Amniotic stem cell (primary cell): ENCODE data around the gene PNPLA3.
"Not testable (repeated sequence)": the region's sequence is repeated elsewhere in the genome, so short reads cannot be mapped to it uniquely, and the experiment has no call there.

Source experiments
- DNase-seq: peaks from one replicate; lab custom pipeline; 2025; lab: John Stamatoyannopoulos, UW

PNPLA3 gene

DNA sequence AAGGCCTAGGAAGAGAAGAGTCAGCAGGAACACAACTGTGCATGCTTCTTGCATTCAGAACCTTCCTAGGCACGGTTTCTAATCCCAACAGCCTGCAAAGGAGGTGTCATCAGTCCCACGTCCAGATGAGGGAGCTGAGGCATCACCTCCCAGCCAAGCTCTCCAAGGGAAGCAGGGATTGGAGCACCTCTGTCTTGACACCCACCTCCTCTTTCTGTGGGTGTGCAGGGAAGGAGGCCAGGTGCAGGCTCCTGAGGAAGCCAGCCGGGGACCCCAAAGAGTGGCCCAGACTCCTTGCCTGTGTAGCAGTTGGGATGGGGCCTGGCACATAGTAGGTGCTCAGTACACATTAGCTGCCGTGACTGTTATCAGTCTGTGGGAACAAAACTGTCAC, 33.7 kb upstream of the PNPLA3 start:
- DNase-seq: peak; percentile 3

DNA sequence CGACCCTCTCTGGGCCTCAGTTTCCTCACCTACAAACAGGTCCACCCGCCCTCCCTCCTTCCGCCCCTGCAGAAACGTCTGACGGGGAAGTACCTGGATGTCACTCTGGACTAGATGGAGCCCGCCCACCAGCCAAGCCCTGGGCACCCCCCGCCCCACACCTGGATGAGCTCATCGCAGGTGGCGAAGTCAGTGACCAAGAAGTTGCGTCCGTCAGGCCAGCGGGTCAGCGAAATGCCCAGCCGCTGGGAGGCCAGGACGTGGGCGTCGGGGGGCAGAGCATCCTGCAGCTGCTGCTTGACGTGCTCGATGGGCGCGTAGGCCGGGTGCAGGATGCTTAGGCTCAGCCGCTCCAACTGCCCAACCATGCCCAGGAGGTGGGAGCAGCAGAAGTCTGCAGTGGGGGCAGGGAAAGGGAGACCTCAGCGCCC, 32.7 kb upstream of the PNPLA3 start:
- DNase-seq: no peak

DNA sequence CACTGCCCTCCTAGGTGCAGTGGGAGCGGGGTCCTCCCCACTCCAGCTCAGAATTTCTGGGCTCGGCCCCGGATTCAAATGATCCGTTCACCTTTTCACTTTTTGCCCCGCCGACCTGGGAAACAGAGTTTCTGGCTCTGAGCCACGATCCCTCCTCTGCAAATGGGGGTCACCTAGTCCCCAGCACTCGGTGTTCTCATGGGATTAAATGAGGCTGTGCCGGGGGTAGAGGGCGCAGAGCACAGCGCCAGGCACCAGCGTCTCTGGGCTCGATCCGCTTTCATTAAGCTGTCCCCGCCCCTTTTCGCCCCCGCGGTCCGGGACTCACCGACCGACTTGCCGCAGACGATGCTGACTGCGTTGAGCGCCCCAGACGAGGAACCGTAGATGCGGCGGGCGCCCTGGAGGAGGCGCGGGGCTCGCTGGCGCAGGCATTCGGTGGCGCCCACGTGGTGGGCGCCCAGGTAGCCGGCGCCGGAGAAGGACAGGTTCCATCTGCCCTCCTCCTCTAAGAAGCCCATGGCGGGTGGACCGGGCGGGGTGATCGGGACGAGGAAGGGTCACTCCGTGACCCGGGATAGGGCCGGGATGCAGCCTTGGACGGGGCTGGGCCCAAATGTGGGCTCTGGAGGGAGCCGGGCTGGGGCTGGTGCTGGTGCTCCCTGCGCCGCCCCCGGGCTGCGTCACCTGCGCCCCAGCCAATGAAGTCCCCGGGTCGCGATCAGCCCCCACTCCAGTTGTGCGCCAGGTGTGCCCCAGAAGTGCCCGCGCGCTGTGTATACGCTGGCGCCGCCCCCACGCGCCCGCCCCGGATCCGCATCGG, 32.0 kb upstream of the PNPLA3 start, which contains the start of gene PNPLA5:
PNPLA5 (minus strand) TSS at position 654 of the 823 bp plus-strand sequence; CDS start at position 521, 133 bp downstream.
- no peak for DNase-seq

DNA sequence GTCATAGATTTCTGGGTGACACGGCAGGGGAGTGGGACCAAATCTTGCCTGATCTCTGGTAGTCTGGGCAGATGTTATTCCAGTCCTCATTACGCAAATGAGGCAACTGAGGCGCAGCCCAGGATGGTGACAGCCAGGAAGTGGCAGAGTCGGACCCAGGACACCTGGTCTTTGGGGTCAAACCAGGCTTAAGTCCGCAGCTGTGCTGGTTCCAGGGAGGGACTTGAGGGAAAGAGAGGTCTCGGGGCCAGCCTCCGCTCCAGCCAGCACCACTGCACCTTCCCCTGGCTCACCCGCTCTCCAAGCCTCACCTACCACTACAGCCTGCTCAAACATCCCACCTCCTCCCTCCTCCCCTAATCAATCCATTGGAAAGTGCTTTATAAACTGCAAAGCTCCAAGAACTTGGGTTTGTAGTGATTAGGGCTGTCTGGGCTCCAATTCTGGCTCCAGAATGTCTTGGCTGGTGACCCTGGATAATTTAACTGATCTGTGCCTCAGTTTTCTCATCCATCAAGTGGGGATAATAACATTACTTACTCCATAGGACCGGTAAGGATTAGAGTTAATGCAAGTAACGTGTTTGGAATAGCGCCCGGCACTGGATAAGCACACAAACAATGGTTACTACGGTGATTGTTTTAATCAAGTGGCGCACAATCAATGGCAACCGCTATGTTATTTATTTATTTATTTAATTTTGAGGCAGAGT, 31.3 kb upstream of the PNPLA3 start:
- DNase-seq: no peak

DNA sequence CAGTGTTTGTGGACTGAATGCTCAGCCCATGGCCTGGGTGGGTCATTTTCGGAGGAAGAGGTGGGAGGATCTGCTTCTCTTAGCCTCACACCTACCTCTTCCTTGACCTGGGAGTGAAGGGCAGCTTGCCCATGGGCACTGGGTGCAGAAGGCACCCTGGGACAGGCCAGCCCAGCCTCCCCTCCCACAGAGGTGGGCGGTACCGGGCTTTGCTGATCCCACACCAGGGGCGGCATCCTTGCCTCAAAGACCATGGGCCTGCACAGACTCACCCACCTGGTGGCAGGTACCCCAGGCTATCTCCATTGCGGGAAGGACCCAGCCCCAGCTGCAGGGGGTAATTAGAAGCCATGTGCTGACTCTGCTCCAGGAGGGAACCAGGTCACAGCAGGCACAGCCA, 30.3 kb upstream of the PNPLA3 start:
- no peak for DNase-seq

DNA sequence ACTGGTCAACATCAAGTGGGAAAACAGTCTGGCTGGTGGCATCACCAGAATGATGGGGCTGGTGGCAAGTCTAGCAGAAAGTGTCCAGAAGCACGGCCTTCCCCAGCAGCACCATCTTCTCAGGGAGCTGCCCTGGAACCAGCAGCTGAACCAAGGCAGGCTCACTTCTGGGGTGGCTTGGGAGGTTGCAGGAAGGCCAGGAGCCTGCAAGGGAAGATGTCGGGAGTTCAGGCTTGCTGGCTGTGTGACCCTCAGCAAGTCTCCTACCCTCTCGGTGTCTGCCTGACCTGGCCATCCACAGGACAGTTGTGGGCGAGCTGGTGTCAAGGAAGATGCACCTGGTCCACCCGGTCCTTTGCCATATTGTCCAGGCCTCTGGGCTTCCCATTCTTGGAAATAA, 29.5 kb upstream of the PNPLA3 start:
- no peak for DNase-seq

DNA sequence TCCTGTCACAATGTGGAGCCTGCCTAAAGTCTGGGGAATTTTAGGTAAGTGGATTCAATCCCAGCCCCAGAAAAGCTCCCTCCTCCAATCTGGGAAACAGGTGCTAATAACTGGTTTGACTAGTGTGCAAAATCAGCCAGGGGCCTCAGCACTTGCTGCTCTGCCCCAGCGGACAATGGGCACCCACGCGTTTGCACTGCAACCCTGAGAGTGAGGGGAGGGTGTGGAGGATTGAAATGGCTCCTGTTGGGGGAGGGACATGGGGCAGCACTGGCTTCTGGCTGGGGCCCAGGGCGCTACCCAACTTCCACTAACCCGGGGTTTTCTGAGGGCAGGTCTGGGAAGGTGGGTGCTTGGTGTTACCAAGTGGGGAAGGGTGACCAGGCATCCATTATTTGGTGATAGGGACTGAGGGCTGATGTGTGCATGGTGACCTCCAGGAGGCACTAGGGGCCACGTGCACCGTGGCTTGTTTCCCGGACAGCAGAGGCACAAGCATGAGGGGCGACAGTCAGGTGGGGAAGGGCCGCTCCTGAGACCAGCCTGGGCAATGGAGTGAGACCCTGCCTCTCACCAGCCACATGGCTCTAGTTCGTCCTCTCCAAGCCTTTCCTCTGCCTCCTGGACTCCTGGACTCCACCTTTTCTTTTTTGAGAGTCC, 27.5 kb upstream of the PNPLA3 start:
- no peak for DNase-seq

DNA sequence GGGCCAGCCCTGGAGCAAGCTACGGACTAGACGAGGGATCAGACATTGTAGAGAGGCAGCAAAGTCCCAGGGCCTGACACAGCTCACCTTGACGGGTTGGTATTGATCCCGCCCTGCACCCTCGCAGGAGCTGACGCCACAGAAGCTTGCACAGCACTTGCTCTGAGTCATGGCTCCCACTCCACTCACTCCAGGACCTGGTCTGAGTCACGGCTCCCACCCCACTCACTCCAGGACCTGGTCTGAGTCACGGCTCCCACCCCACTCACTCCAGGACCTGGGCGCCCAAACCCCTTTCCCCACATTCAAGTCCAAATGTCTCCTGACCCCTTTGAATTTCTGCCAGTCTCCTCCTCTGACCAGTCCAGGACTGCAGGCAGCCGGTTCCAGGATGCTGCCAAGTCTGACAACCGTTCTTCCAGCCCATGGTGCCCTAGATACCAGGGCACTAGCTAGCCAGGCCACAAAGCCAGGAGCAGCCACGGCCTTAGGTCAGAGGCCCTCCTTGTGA, 25.8 kb upstream of the PNPLA3 start:
- DNase-seq: peak; percentile 38

DNA sequence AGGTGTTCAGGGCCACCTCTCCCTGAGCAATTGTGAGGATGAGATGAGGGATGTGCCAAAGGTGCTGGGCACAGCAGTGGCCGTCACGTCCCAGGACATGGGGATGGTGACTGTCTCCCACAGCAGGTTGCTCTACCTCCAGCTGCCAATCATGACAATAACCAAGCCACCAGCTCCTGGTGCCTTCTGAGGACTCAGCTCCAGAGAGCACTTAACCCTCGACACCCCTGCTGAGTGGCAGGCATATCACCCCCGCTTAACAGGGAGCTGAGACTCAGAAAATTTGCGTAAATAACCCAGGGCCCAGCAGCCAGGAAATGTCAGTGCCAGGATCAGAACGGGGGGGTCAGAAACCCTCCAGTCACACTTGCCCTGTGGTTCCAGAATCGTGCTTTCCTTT, 23.4 kb upstream of the PNPLA3 start:
- no peak for DNase-seq

DNA sequence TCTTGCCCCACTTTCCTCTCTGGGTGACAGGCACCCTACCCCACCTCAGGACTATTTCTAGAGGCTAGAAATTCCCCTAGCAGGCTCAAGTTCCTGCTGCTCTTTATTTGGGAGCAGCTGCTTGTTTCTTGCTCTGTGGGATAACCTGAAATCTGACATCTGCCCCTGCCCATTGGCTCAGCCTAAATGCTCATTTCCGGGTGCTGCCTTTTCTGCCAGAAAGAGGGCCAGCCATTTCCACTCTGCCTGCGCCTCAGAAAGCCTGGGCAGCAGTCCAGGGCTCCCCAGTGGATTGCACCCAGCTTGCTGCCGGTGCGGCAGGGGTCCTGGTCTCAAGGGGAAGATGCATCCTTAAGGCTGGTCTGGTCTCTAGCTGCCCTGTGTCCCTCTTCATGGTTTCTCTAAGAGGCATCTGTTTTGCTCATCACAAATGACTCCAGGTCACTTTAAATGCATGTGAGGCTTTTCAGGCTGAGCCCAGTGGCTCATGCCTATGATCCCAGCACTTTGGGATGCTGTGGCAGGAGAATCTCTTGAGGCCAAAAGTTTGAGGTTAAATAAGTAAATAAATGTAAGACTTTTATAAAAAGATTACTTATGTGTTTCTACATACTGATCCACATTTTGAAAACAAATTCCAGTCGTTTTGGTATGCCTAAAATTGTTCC, 21.5 kb upstream of the PNPLA3 start:
- peak; percentile 9 for DNase-seq

DNA sequence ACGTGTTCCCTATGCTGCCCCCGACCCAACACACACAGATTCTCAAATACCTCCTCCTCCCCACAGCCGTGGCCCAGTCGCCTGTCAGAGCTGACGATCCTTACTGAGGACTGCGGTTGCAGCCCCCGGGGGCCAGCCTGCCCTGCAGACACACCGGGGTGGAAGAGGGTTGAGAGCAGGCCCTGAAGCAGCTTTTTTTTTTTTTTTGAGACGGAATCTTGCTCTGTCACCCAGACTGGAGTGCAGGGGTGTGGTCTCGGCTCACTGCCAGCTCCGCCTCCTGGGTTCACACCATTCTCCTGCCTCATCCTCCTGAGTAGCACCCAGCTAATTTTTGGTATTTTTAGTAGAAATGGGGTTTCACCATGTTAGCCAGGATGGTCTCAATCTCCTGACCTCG, 20.6 kb upstream of the PNPLA3 start:
- DNase-seq: not testable (repeated sequence)

DNA sequence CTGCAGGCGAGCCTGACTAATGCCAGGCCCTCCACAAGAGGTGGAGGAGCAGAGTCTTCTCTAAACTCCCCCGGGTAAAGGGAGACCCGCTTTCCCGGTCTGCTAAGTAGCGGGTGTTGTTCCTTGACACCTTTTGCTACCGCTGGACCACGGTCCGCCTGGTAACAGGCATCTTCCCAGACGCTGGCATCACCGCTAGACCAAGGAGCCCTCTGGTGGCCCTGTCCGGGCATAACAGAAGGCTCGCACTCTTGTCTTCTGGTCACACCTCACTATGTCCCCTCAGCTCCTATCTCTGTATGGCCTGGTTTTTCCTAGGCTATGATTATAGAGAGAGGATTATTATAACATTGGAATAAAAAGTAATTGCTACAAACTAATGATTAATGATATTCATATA, 19.2 kb upstream of the PNPLA3 start:
- DNase-seq: not testable (repeated sequence)

DNA sequence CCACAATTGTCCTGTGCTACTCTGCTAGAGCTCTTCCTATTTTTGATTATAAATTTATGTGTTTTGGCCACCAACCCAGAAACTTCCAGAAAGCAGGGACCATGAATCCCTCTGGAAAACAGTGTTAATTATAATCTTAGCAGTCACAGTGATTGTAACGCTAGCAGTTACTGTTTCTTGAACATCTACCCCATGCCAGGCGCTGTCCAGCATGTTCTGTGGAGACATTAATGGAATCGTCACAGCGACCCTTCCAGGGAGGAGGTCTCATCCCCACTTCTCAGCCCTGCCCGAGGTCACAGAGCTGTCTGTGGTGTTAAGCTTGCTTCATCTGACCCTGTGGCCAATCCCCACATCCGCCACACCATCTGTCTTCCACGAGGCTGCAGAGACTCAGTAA, 17.9 kb upstream of the PNPLA3 start:
- DNase-seq: no peak

DNA sequence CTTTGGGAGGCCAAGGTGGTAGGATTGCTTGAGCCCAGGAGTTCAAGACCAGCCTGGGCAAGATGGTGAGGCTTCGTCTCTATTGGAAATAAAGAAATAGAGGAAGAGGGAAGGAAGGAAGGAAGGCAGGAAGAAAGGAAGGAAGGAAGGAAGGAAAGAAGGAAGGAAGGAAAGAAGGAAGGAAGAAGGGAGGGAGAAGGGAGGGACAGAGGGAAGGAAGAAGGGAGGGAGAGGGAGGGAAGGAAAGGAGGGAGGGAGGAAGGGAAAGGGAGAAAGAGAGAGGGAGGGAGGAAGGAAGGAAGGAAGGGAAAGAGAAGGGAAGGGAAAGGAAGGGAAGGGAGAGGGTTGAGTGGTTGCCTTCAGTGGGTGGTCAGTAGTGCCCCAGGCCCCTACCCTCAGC, 13.9 kb upstream of the PNPLA3 start:
- no peak for DNase-seq

DNA sequence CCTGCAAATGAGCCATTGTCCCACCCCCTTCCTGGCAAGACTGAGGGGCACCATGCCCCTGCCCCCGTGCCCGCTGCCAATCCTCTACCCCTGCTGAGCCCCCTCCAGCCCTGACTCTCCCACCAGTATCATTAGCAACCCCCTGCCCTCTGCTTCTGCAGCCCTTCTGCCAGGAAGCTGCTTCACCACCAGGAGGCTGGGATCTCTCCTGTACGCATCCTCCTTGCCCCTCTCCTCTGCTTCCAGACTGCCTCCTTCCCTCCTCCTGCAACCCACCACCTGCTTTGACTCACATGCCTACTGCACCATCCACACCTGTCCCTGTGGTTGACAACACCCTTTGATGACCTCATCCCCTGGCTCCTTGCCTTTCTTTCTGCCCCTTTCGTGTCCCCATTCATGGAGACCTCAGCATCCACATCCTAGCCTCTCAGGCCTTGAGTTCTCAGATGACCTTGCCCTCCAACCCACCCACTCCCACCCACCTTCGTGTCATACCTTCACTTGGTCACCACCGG, 13.4 kb upstream of the PNPLA3 start:
- DNase-seq: no peak

DNA sequence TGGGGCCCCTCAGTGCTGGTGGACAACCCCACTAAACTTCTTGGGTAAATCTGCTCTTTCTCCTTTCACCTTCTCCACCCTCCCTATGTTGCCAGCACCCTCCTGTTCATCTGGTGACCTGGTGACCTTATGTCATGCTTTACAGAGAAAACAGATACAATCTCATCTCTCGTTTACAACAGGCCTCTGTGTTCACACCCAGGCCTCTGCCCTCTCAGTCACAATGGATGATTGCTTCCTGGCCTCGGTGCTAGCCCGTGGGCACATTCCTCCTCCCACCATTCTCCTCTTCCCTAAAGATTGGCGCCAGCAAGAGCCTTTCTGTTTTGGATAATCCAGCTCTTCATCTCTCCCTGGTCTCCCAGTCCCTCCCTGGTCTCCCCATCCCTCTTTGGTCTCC, 12.3 kb upstream of the PNPLA3 start:
- no peak for DNase-seq

DNA sequence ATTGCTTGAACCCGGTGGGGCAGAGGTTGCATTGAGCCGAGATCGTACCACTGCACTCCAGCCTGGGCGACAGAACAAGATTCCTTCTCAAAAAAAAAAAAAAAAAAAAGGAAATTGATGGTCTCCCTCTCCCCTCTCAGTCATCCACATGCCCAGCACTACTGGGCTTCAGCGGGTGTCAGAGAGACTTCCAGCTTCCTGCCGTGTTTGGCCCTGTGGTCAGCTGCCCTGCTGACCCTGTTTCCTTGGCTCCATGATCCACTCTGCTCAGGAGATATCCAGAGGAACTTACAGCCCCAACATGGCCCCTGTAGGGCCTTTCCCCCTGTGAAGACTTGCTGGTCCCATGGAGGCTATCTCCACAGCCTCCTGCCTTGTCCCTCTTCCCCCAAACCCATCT, 6.1 kb upstream of the PNPLA3 start:
- no peak for DNase-seq

DNA sequence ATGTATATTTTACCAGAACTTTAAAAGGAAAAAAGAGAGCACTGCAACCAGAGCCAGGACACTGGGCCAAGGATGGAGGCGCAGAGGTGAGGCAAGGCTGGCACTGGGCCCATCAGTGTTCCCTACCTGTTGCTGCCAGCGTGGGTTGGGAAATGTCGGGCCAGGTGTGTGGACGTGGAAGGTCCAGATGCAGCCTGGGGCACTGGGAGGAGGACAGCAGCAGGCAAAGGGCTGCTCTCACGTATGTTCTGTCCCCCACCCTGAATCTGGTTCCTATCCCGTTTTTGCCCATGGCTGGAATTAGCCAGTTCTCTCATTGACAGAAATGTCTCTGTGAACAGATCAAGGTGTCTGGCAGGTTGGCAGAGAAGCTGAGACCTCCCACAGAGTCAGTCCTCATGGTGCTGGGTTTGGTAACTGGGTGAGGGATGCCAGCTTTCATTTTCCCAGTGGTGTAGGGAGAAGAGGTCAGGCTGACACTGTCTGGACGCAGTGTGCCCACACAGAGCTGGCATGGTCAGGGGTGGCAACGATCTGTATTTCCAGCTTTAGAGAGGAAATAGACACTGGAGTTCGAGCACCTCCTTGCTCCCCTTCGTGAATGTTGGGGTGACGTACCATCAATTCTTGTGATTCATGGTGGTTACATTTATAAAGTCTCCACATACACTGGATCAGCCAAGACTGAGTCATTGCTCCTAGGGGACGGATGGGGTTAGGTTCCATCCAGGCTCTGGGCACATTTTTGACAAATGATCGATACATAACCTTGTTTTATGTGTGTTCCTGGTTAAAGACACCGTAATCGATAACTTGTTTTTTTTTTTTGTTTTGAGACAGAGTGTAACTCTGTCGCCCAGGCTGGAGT, 4.3 kb upstream of the PNPLA3 start:
- no peak for DNase-seq

DNA sequence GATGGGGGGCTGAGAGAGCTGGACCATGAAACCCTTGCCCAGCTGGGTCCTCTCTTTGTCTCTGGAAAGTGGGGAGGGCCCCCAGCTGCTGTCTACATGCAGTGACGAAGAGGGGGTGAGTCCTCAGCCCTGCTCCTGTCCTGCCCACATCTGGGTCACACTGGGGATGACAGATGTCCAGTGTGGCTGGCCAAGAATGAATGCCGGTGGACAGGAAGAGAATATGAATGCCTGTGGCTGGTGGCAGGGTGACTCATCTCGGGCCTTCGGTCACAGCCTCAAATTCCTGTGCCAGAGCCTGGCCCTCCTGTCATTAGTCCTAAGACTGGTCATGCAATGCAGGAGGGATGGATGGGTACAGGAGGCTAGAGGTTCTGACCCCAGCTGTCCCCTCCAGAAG, 2.2 kb upstream of the PNPLA3 start:
- peak; percentile 17 for DNase-seq

DNA sequence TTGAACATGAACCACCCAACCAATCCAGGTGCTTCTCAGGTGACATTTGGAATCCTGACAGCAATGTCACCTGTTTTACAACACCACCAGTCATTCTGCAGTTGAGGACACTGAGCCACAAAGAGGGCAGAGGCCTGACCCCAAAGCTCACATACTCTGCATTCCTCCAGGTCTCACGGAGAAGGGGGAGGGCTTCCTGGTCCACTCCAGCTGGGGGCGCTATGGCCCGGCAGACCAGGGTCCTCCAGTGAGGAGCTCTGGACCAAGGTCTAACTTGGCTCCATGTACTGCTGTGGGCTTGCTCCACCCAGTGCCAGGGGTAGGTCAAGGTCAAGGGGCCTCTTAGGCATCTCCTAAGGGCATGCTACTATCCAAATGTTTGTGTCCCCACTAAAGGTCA, 1.5 kb upstream of the PNPLA3 start:
- DNase-seq: no peak

DNA sequence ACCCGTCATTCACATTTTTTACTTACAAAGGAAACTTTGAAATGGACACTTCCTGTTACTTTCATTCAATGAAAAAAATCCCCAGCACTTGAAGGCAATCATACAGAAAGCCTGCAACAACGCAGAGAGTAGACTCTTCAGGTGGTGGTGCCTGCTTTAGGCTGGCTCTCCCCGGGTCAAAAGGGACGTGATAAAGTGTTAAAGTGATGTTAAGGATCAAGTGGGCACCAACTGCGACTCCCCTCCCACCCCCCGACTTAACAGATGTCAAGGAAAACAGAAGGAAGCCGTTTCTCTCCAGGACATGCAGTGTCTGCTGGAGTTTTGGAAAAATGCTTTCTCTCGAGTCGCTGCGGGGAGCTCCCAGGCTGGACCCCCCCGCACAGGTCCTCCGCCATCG, 414 bp upstream of the PNPLA3 start:
- no peak for DNase-seq
